Activated CD4-positive, alpha-beta T cell treated with anti-CD3 and anti-CD28 coated beads for 48 hours (primary cell): Measurements from ENCODE around the gene UNC13B.

ENCODE experiments used
- DNase-seq: peaks from one replicate; pipeline ENCODE4 v3.0.0-alpha.2; 2020

The UNC13B gene

GRCh38 chr9:35452481-35452880 lies 290.7 kb downstream of the UNC13B start:
- no peak for DNase-seq

GRCh38 chr9:35453786-35454185 lies 292.0 kb downstream of the UNC13B start:
- no peak for DNase-seq
